Measurements from ENCODE around the gene TCTN3. TPM values are rescaled to one million over a fixed set of nuclear protein-coding genes. Genes with fewer than 3 reads are reported as not detected.

TCTN3 gene
- total RNA-seq, 4 donors from 2014 or later = 6.8 to 21.1 (median 16.7) TPM

DNA sequence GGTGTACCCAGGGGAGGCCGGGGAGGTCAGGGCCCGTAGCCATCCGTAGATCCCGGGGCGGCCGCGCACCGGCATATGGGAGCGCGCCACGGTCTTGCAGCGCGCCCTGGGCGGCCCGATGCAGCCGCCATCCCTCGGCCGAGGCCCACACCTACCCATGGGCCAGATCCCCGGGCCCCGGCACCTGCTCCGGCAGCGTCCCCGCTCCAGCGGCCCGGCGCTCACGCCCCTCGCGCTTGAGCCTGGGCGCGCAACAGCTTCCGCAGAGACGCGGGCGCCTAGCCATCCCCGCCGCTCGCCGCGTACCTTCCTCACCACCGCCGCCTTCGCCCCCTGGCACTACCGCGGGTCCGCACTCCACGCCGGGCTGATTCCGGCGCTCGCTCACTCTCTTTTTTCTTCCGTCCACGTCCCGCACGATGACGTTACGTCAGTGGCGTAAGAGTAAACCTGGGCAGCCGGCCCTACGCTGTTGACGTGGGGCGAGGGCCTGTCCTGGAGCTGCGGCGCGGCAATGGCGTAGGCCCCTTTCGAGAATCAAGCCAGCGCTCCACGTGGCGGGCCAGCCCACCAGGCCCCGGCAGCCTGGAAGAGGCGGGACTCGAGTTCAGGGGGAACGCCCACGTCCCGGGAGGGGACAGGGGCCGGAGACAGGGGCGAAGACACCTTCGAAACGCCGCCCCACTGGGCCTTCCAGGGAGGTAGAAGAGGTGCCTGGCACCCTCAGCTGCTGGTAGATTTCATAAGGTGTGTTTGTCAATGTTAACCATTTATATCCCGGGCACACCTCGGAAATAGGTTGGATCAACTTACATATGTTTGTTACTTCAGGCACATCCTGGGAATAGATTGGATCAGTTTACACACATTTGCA lies 37.2 kb downstream of the TCTN3 start, which contains the start of gene ALDH18A1:
TSS of gene ALDH18A1 (minus strand) at position 421 of the 874 bp plus-strand sequence. CDS start 3,334 bp downstream, outside the sequence.
- DNase-seq = peak; percentile 57
- Histone ChIP-seq H3K27me3 (no peaks in the 10 kb centered on the region), H3K4me1 (peaks cover 0 to 36% (median 4%) of the 10 kb centered on the region in 3 donors), H3K27ac (peak within 1 kb of the TSS; percentile 66 to 81 (median 75)), H3K4me3 (peak within 1 kb of the TSS; percentile 76 to 93 (median 79)), H3K9me3 (peaks cover 0 to 2% (median 0%) of the 10 kb centered on the region in 3 donors), H3K36me3 (peaks cover 2 to 19% (median 9%) of the 10 kb centered on the region in 3 donors)
- intact Hi-C loops (cut with DNase I) = no loop called here
- 0 to 2% methylated on average over 27 to 32 of the region's 83 CpGs for WGBS, 2 donors
- TF ChIP-seq, protein P1, sequence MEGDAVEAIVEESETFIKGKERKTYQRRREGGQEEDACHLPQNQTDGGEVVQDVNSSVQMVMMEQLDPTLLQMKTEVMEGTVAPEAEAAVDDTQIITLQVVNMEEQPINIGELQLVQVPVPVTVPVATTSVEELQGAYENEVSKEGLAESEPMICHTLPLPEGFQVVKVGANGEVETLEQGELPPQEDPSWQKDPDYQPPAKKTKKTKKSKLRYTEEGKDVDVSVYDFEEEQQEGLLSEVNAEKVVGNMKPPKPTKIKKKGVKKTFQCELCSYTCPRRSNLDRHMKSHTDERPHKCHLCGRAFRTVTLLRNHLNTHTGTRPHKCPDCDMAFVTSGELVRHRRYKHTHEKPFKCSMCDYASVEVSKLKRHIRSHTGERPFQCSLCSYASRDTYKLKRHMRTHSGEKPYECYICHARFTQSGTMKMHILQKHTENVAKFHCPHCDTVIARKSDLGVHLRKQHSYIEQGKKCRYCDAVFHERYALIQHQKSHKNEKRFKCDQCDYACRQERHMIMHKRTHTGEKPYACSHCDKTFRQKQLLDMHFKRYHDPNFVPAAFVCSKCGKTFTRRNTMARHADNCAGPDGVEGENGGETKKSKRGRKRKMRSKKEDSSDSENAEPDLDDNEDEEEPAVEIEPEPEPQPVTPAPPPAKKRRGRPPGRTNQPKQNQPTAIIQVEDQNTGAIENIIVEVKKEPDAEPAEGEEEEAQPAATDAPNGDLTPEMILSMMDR (IDR thresholded peaks at IDR 0.05) = no peak
- TF ChIP-seq POLR2A (IDR thresholded peaks at IDR 0.05) = peak in 1 of 4 donors; percentile 39

DNA sequence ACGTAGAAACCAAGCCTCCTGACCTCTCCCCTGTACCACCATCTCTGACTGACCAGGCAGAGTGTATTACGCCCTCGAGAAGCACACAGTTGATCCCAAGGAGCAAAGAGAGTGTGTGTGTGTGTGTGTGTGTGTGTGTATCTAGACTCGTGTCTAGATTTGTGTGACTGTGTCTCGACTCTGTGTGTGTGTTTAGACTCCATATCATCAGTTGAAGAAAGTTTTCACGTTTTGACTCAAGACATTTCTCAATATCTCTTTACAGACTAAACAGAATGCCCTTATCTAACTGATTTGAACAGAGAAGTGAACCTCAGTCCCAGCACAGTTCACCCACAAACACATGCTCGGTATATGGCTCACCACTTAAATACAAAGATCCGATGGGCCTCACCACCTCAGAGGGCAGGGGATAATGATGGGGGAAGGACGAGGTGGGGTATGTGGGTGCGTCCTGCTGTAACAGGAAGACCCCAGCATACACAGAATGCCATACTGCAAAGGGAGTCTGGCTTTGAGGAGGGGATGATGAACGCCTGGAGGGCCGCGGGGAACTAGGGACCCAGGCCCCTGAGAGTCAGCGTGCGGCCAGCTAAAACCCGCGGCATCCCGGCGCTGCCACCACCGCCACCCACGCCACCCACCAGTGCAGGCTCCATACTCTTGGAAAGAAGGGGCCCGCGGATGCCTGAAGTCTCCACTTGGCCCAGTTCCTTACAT lies 38.0 kb downstream of the TCTN3 start:
- H3K36me3 ChIP-seq = peaks cover 8 to 27% (median 9%) of the 10 kb centered on the region in 3 donors
- 9 to 15% methylated on average over 4 to 12 of the region's 23 CpGs for WGBS, 2 donors
- H3K4me3 ChIP-seq = peak overlapping the region; percentile 76 to 93 (median 79)
- H3K4me1 ChIP-seq = peaks cover 0 to 36% (median 4%) of the 10 kb centered on the region in 3 donors
- DNase-seq = no peak
- H3K9me3 ChIP-seq = peaks cover 0 to 6% (median 0%) of the 10 kb centered on the region in 3 donors
- no peaks in the 10 kb centered on the region for H3K27me3 ChIP-seq
- TF ChIP-seq, protein P1 (IDR thresholded peaks at IDR 0.05) = no peak
- no peak for TF ChIP-seq POLR2A (IDR thresholded peaks at IDR 0.05)
- peak overlapping the region; percentile 66 to 81 (median 75) for H3K27ac ChIP-seq
- intact Hi-C loops (cut with DNase I) = no loop called here

DNA sequence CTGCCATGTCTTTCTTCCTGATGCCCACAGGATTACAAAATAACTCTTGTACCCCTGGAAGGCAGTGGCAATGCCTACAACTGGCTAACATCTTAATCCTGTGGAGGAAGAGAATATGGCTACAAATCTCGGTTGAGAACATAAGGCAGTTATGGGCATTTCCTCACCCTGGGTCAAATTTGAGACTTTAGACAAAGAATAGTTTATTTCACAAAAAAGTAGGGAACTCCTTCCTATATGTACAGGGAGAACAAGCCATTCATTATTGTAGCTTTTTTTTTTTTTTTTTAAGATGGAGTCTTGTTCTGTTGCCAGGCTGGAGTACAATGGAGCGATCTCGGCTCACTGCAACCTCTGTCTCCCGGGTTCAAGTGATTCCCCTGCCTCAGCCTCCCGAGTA lies 39.8 kb downstream of the TCTN3 start:
- WGBS, 2 donors = 87 to 88% methylated on average over 5 of the region's 5 CpGs
- intact Hi-C loops (cut with DNase I) = no loop called here
- no peak overlapping the region for H3K27ac ChIP-seq
- H3K27me3 ChIP-seq = no peaks in the 10 kb centered on the region
- peaks cover 8 to 43% (median 9%) of the 10 kb centered on the region in 3 donors for H3K36me3 ChIP-seq
- no peak for TF ChIP-seq POLR2A (IDR thresholded peaks at IDR 0.05)
- TF ChIP-seq, protein P1 (IDR thresholded peaks at IDR 0.05) = no peak
- peaks cover 0 to 36% (median 4%) of the 10 kb centered on the region in 3 donors for H3K4me1 ChIP-seq
- no peak for DNase-seq
- H3K9me3 ChIP-seq = peaks cover 0 to 6% (median 0%) of the 10 kb centered on the region in 3 donors
- no peak overlapping the region for H3K4me3 ChIP-seq

DNA sequence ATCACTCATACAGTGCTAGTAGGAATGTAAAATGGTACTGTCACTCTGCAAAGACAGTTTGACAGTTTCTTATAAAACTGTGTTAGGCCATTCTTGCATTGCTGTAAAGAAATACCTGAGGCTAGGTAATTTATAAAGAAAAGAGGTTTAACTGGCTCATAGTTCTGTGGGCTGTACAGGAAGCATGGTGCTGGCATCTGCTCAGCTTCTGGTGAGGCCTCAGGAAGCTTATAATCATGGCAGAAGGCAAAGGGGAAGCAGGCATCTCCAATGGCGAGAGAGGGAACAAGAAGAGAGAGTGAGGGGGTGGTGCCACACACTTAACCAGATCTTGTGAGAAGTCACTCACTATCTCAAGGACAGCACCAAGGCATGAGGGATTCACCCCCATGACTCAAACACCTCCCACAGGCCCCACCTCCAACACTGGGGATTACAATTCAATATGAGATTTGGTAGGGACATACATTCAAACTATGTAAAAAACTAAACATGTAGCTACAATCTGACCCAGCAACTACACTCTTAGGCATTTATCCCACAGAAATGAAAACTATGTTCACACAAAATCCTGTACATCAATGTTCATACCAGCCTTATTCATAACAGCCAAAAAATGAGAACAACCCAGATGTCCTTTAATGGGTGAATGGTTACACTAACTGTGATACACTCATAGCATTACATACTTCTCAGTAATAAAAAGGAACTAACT lies 42.2 kb downstream of the TCTN3 start:
- DNase-seq = no peak
- H3K36me3 ChIP-seq = peaks cover 8 to 66% (median 9%) of the 10 kb centered on the region in 3 donors
- peaks cover 0 to 6% (median 0%) of the 10 kb centered on the region in 3 donors for H3K9me3 ChIP-seq
- peaks cover 0 to 45% (median 0%) of the 10 kb centered on the region in 3 donors for H3K4me1 ChIP-seq
- no peak overlapping the region for H3K27ac ChIP-seq
- H3K27me3 ChIP-seq = no peaks in the 10 kb centered on the region
- no peak overlapping the region for H3K4me3 ChIP-seq
- intact Hi-C loops (cut with DNase I) = no loop called here
- WGBS, 2 donors = 80 to 91% methylated on average over 1 of the region's 1 CpG
- TF ChIP-seq POLR2A (IDR thresholded peaks at IDR 0.05) = no peak
- TF ChIP-seq, protein P1 (IDR thresholded peaks at IDR 0.05) = no peak

Data from esophagus squamous epithelium (tissue), 5 donors.